TTC549 (cell line): Measurements from ENCODE around the gene UBE2QL1.

Experiments
- FAIRE-seq: peaks from 2 replicates; lab custom pipeline; 2012; peaks lifted over from hg19 to GRCh38; lab: Jason Lieb, UNC

The UBE2QL1 gene

GRCh38 chr5:6540111-6540827 lies 91.6 kb downstream of the UBE2QL1 start:
- no peak for FAIRE-seq

GRCh38 chr5:6541256-6542013 lies 92.8 kb downstream of the UBE2QL1 start:
- no peak for FAIRE-seq

- no peak for FAIRE-seq
These were observed 94.0 kb downstream of the UBE2QL1 start for GRCh38 chr5:6542421-6543345.

GRCh38 chr5:6543346-6543730 lies 94.7 kb downstream of the UBE2QL1 start:
- no peak for FAIRE-seq

GRCh38 chr5:6543830-6544560 lies 95.3 kb downstream of the UBE2QL1 start:
- no peak for FAIRE-seq
